ENCODE data around the gene TBC1D5. TPM values are rescaled to one million over a fixed set of nuclear protein-coding genes. Genes with fewer than 3 reads are reported as not detected.

The TBC1D5 gene
- total RNA-seq, 3 donors from 2014 or later, result 70.1 to 109 (median 90.1) TPM

DNA sequence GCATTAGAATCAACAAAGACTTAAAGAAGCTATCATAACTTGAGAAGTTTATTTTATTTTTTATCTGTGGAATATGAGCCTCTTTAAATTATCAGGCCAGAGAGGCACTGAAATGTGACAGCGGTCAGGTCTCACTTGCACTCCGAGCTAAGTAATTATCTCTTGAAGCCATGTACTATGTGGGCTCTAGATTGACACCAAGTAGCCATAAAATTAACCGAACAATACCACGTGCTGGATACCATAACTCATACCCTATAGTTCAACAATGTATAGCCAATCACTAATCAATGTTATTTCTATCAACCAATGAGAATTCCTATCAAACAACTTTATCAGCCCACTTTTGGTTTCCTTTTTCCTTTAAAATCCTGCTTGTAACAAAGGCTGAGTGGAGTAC lies 299.3 kb downstream of the TBC1D5 start:
- no peak for DNase-seq (ENCODE audit: low spot score in 2 of 2)
- TF ChIP-seq POLR2A (IDR thresholded peaks at IDR 0.05), result no peak
- TF ChIP-seq POLR2AphosphoS5 (IDR thresholded peaks at IDR 0.05), result no peak
- TF ChIP-seq, protein P1, sequence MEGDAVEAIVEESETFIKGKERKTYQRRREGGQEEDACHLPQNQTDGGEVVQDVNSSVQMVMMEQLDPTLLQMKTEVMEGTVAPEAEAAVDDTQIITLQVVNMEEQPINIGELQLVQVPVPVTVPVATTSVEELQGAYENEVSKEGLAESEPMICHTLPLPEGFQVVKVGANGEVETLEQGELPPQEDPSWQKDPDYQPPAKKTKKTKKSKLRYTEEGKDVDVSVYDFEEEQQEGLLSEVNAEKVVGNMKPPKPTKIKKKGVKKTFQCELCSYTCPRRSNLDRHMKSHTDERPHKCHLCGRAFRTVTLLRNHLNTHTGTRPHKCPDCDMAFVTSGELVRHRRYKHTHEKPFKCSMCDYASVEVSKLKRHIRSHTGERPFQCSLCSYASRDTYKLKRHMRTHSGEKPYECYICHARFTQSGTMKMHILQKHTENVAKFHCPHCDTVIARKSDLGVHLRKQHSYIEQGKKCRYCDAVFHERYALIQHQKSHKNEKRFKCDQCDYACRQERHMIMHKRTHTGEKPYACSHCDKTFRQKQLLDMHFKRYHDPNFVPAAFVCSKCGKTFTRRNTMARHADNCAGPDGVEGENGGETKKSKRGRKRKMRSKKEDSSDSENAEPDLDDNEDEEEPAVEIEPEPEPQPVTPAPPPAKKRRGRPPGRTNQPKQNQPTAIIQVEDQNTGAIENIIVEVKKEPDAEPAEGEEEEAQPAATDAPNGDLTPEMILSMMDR (IDR thresholded peaks at IDR 0.05), result no peak
- no peaks in the 10 kb centered on the region for H3K36me3 ChIP-seq
- H3K27ac ChIP-seq, result no peak overlapping the region
- intact Hi-C loops (cut with DNase I; ENCODE audit: low total_unique reads), result no loop called here
- H3K9me3 ChIP-seq, result no peaks in the 10 kb centered on the region
- H3K4me3 ChIP-seq, result no peak overlapping the region
- H3K4me1 ChIP-seq, result no peaks in the 10 kb centered on the region
- no peaks in the 10 kb centered on the region for H3K27me3 ChIP-seq

DNA sequence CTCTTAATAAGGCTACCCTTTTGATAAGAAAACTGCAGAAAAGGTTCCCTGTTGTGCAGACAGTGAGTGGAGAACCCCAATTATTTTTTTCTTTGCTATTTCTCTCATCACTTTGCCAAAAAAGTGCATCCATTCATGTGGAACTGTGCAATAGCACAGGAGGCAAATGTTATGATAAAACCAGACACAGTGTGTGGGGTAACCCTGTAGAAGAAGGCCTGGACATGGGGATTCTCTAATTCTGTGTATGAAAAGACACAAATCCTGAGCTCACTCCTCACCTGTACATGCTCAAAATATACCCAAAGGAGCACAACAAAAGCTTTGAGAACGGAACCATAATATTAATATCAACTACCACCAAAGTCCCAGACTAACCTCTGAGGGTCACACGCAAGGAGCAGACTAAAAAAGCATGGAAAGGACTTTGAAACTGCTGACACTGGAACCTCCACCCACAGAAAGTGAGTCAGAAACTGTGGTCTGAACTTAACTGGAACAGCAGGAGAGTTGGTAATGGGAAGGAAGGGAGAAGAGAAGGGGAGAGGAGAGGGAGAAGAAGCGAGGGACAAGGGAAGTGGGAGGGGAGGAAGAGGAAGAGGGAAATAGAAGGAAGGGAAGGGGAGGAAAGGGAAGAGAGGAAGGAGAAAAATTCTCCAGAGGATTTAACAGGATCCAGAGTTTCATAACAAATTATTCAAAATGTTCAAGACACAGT lies 299.9 kb downstream of the TBC1D5 start:
- no peak overlapping the region for H3K27ac ChIP-seq
- H3K4me1 ChIP-seq, result no peaks in the 10 kb centered on the region
- DNase-seq (ENCODE audit: low spot score in 2 of 2), result no peak
- no peaks in the 10 kb centered on the region for H3K36me3 ChIP-seq
- no peak overlapping the region for H3K4me3 ChIP-seq
- no peaks in the 10 kb centered on the region for H3K9me3 ChIP-seq
- H3K27me3 ChIP-seq, result no peaks in the 10 kb centered on the region
- TF ChIP-seq POLR2AphosphoS5 (IDR thresholded peaks at IDR 0.05) (no peak), POLR2A (IDR thresholded peaks at IDR 0.05) (no peak)
- TF ChIP-seq, protein P1 (IDR thresholded peaks at IDR 0.05), result no peak
- intact Hi-C loops (cut with DNase I; ENCODE audit: low total_unique reads), result no loop called here

DNA sequence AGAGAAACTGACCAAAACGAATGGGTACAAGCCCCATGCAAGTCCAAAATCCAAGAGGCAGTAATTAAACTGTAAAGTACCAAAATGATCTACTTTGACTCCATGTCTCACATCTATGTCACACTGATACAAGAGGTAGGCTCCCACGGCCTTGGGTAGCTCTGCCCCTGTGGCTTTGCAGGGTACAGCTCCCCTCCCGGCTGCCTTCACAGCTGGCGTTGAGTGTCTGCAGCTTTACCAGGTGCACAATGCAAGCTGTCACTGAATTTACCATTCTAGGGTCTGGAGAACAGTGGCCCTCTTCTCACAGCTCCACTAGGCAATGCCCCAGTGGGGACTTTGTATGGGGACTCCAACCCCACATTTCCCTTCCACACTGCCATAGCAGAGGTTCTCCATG lies 308.6 kb downstream of the TBC1D5 start:
- intact Hi-C loops (cut with DNase I; ENCODE audit: low total_unique reads), result no loop called here
- Histone ChIP-seq H3K36me3 (no peaks in the 10 kb centered on the region), H3K27ac (no peak overlapping the region), H3K4me1 (no peaks in the 10 kb centered on the region), H3K9me3 (no peaks in the 10 kb centered on the region), H3K27me3 (no peaks in the 10 kb centered on the region), H3K4me3 (no peak overlapping the region)
- DNase-seq (ENCODE audit: low spot score in 2 of 2), result no peak
- TF ChIP-seq POLR2AphosphoS5 (IDR thresholded peaks at IDR 0.05) (no peak), POLR2A (IDR thresholded peaks at IDR 0.05) (no peak)
- TF ChIP-seq, protein P1 (IDR thresholded peaks at IDR 0.05), result no peak

DNA sequence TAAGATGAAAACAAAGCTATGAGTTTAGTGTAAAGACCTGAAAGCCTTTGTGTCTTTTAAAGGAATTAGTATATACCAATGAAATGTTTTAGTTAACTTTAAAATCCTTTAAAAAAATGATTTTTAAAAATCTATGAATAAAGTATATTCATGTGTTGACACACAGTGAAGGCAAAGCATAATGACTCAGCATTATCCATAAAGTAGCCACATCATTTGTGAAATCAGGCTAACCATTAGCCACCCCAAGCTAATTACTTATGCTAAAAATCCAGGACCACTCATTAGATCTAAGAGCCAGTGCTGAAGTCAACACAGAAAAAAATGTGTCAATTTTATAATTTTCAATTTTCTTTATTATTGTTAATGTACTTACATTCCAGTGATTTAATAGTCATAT lies 310.2 kb downstream of the TBC1D5 start:
- no peaks in the 10 kb centered on the region for H3K27me3 ChIP-seq
- no peak for DNase-seq (ENCODE audit: low spot score in 2 of 2)
- no peak for TF ChIP-seq POLR2A (IDR thresholded peaks at IDR 0.05)
- TF ChIP-seq, protein P1 (IDR thresholded peaks at IDR 0.05), result no peak
- TF ChIP-seq POLR2AphosphoS5 (IDR thresholded peaks at IDR 0.05), result no peak
- H3K4me1 ChIP-seq, result no peaks in the 10 kb centered on the region
- intact Hi-C loops (cut with DNase I; ENCODE audit: low total_unique reads), result no loop called here
- H3K36me3 ChIP-seq, result no peaks in the 10 kb centered on the region
- no peaks in the 10 kb centered on the region for H3K9me3 ChIP-seq
- H3K27ac ChIP-seq, result no peak overlapping the region
- no peak overlapping the region for H3K4me3 ChIP-seq

DNA sequence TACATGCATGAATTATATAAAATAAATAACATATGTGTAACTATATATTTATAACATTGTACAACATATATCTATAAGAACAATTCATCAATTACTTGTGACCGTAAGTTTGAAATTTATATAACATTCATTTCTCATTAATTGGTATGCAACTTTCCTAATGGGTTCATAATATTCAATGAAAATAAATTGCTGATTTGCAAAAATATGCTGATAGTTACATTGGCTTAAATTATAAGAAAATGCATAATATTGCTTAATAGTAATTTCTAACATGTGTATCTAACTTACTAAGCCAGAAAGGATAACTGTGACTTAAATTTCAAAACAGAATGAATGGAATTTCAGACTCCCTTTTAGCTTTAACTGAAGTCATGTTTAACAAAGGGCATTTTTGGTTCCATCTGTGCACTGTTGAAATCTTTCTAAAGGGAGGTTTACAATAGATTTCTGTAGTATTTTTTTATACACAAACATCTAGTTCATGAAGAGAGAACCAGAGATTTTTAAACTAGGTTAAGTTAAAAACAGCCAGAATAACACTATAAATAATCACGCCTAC lies 310.9 kb downstream of the TBC1D5 start:
- Histone ChIP-seq H3K36me3 (no peaks in the 10 kb centered on the region), H3K4me1 (no peaks in the 10 kb centered on the region), H3K9me3 (no peaks in the 10 kb centered on the region), H3K4me3 (no peak overlapping the region), H3K27ac (no peak overlapping the region), H3K27me3 (no peaks in the 10 kb centered on the region)
- no peak for DNase-seq (ENCODE audit: low spot score in 2 of 2)
- intact Hi-C loops (cut with DNase I; ENCODE audit: low total_unique reads), result no loop called here
- no peak for TF ChIP-seq POLR2AphosphoS5 (IDR thresholded peaks at IDR 0.05)
- no peak for TF ChIP-seq POLR2A (IDR thresholded peaks at IDR 0.05)
- TF ChIP-seq, protein P1 (IDR thresholded peaks at IDR 0.05), result no peak

All from breast epithelium (tissue), 4 donors.